ENCODE data around the gene GRXCR1.

GRCh38 chr4:42878863-42879262, 13.7 kb upstream of the GRXCR1 start:
- no peak for TF ChIP-seq CTCF (IDR thresholded peaks at IDR 0.05)
- no peak for TF ChIP-seq POLR2A (IDR thresholded peaks at IDR 0.05)
